ENCODE measurements around the gene GRIP2.

GRIP2 gene

GRCh38 chr3:14450506-14450905 lies 89.6 kb downstream of the GRIP2 start:
- DNase-seq: no peak

- no peak for DNase-seq
Observed at GRCh38 chr3:14448756-14449727, 91.1 kb downstream of the GRIP2 start.

- DNase-seq: no peak
Observed at GRCh38 chr3:14448063-14448462, 92.1 kb downstream of the GRIP2 start.

GRCh38 chr3:14446988-14447570 lies 93.1 kb downstream of the GRIP2 start:
- no peak for DNase-seq

GRCh38 chr3:14445773-14446172 lies 94.4 kb downstream of the GRIP2 start:
- no peak for DNase-seq

GRCh38 chr3:14444380-14444779 lies 95.8 kb downstream of the GRIP2 start:
- DNase-seq: no peak

GRCh38 chr3:14441920-14442300 lies 98.2 kb downstream of the GRIP2 start:
- no peak for DNase-seq

- no peak for DNase-seq
Observed at GRCh38 chr3:14441240-14441919, 98.8 kb downstream of the GRIP2 start.

GRCh38 chr3:14440531-14441239 lies 99.5 kb downstream of the GRIP2 start:
- DNase-seq: peak; percentile 32

- DNase-seq: no peak
Observed at GRCh38 chr3:14440168-14440518, 100.0 kb downstream of the GRIP2 start.

- DNase-seq: peak; percentile 54
Observed at GRCh38 chr3:14439501-14440167, 100.5 kb downstream of the GRIP2 start.

All from NCI-H1105 (cell line).